ENCODE results near the gene ADAMTS20. TPM values are rescaled to one million over a fixed set of nuclear protein-coding genes. Genes with fewer than 3 reads are reported as not detected.
"Not testable (repeated sequence)": the region's sequence is repeated elsewhere in the genome, so short reads cannot be mapped to it uniquely, and the experiment has no call there.

The ADAMTS20 gene, protein sequence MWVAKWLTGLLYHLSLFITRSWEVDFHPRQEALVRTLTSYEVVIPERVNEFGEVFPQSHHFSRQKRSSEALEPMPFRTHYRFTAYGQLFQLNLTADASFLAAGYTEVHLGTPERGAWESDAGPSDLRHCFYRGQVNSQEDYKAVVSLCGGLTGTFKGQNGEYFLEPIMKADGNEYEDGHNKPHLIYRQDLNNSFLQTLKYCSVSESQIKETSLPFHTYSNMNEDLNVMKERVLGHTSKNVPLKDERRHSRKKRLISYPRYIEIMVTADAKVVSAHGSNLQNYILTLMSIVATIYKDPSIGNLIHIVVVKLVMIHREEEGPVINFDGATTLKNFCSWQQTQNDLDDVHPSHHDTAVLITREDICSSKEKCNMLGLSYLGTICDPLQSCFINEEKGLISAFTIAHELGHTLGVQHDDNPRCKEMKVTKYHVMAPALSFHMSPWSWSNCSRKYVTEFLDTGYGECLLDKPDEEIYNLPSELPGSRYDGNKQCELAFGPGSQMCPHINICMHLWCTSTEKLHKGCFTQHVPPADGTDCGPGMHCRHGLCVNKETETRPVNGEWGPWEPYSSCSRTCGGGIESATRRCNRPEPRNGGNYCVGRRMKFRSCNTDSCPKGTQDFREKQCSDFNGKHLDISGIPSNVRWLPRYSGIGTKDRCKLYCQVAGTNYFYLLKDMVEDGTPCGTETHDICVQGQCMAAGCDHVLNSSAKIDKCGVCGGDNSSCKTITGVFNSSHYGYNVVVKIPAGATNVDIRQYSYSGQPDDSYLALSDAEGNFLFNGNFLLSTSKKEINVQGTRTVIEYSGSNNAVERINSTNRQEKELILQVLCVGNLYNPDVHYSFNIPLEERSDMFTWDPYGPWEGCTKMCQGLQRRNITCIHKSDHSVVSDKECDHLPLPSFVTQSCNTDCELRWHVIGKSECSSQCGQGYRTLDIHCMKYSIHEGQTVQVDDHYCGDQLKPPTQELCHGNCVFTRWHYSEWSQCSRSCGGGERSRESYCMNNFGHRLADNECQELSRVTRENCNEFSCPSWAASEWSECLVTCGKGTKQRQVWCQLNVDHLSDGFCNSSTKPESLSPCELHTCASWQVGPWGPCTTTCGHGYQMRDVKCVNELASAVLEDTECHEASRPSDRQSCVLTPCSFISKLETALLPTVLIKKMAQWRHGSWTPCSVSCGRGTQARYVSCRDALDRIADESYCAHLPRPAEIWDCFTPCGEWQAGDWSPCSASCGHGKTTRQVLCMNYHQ (N-terminal part only)
- polyA plus RNA-seq (2014; cell fraction: cytosol; rRNA removed) = 5.6 and 5.7 TPM in 2 replicates
- 13.6 and 17.2 TPM in 2 replicates for polyA plus RNA-seq (2014; cell fraction: nucleus; rRNA removed)

DNA sequence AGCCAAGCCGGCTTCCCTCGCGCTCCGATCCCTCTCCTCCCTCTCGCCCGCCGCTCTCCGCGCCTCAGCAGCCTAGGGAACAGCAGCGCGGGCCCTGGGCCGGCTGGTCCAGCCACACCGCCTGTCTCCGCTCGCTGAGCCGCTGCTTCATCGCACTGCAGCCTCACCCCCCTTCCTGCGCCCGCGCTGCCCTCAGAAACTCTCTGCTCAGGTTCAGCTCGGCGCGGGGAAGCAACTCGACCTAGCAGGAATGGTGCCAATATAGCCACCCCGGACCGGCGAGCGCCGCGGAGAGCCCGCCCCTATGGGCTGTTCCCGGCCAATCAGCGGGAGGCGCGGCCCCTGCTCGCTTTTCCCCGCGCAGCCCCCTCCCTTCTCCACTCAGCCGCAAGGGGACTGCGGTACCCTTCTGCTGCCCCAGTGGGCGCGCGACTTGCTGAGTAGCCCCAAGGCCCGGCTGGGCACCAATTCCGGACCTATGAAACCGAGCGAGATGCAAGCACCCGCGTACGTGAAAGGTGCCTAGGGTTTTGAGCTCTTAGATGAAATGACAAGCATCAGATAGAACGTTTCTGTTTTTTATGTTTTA, at the start of gene ADAMTS20:
Gene ADAMTS20 (minus strand): TSS at position 233 of the 589 bp plus-strand sequence. CDS start 282 bp downstream, outside the sequence.
- peak; percentile 89 for DNase-seq (ENCODE audit: low spot score)

DNA sequence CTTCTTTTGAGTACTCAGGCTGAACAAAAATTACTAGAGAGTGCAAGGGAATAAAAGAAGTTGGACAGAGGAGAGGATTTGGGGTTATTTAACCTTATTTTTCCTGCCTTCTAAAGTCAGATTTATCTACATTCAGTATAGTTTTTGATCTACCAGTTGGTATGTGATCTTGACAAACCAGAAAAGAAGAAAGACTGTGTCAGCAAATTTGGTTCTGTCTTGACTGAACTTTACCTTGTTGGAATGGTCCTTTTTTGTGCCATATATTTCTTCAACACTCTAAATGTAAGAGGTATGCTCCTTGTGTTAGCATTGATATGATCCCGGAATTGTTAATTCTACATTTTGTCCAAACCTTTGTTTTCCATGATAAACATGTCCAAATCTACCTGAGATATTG, 47.7 kb upstream of the ADAMTS20 start:
- no peak for DNase-seq (ENCODE audit: low spot score)

DNA sequence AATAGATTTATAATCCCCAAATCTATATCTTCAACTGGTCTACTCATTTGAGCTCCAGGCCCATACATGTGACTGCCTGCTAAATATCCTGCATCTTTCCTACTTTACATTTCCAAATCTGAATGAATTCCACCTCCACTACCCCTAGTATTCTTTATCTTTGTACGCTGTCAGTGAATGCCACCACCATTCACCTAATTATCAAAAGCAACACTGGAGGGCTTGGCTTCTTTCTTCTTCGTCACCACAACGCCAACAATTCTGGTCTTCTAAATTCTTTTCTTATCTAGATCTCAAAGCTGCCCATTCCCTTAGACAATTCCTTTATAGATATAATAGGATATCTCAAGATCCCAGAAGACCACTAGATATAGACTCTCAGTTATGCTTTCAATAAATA, 47.1 kb upstream of the ADAMTS20 start:
- no peak for DNase-seq (ENCODE audit: low spot score)

- no peak for DNase-seq (ENCODE audit: low spot score)
Measured at GRCh38 chr12:43590307-43590706, 38.3 kb upstream of the ADAMTS20 start.

GRCh38 chr12:43586646-43587245, 34.7 kb upstream of the ADAMTS20 start:
- no peak for DNase-seq (ENCODE audit: low spot score)

GRCh38 chr12:43585676-43586075, 33.7 kb upstream of the ADAMTS20 start:
- DNase-seq (ENCODE audit: low spot score) = no peak

DNA sequence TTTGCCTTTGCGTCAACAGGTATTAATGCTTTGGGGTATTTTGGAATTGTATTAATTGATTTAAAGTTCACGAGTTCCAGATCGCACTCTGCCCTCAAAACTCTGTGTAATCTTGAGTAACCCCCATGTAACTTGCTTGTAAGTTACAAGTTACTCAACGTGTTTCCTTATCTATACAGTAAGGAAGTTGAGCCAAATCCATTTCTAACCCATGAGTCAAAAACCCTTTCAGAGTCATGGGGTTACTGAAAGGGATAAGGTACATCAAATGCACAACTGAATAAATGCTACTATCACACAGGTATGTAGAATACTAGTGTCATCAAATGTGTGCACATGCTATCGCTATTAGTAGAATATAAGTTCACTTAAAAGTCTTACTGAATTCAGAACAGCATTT, 28.6 kb upstream of the ADAMTS20 start:
- DNase-seq (ENCODE audit: low spot score) = no peak

GRCh38 chr12:43579206-43579605, 27.2 kb upstream of the ADAMTS20 start:
- DNase-seq (ENCODE audit: low spot score) = no peak

DNA sequence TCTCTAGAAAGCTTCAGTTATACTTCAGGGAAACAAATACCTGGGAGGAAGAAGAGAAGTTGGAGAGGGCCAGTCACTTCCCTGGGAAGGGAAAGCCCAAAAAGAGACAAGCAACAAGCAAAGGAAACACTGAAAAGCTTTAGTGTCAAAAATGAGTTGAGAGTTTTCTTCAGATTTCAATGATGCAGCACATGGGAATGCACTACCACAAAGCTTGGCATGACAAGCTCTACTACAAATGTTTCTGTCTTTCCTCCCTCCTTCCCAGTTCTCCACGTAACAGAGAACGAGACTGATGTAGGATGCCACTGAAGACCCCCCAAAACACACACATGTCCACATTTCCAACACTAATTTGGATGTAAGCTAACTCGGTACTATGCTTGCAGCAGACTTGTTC, 26.8 kb upstream of the ADAMTS20 start:
- no peak for DNase-seq (ENCODE audit: low spot score)

DNA sequence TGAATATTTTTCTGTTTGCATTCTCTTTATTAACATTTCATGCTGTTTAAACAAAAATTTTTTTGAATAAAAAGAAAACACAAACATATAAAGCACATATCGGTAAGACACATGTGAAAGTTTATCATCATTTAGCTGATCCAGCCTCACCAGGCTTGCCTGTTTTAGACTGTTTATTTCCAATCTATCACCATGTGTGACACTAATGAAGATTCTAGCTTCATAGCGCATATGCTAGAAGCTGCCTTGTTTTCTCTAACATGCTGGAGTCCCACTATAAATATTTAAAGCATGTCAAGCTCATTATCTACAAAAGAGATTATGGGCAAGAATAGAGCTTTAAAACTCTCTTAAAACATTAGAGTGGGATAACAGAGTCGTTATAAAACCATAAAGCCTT, 25.4 kb upstream of the ADAMTS20 start:
- no peak for DNase-seq (ENCODE audit: low spot score)

DNA sequence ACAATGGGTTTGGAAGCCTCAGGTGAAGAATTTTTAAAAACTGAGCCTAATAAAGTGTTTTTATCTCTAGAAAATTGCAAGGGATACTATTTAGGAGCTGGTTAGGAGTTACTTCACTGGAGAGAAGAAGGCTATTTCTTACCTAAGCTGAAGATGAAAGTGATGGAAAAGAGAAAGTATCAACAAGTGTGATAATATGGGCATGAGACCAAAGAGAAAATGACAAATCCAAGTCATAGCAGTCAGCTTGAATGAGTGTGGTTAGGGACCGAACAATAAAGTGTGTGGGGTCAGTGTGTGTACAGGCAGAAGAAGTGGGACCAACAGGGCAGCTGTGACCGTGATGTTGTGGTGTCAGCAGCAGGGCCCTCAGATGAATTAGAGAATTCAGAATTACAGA, 24.2 kb upstream of the ADAMTS20 start:
- no peak for DNase-seq (ENCODE audit: low spot score)

DNA sequence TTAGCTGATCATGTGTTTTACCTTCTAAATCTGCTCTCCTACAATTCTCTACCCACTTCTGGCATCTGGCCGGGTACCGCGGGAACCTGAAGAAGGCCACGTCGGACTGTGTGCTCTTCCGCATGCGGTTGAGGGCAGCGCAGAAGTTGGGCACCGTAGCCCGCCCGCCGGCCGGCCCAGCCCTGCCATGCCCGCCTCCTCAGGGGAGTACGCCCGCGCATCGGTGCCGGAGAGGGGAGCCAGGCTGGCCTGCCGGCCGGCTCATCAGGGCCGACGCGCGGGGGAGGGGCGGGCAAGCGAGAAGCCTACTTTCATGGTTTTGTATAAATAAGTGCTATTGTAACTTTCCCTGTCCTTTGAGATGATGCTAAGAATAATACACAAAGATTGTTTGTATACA, 19.9 kb upstream of the ADAMTS20 start:
- DNase-seq (ENCODE audit: low spot score) = no peak

DNA sequence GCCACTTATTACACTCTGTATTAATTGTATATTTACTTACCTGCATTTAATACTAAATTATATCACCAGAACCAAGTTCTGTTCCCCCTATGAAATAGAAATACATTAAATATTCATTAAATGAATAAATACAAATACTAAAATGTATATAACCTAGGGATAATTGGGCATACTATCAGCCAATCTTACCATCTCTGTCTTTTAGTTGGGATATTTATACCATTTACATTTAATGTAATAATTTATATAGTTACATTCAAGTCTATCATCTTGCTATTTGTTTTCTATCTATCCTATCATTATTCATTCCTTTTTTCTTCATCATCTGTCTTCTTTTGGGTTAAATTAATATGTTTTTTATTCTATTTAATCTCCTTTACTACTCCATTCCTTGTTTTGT, 4.1 kb upstream of the ADAMTS20 start:
- no peak for DNase-seq (ENCODE audit: low spot score)

DNA sequence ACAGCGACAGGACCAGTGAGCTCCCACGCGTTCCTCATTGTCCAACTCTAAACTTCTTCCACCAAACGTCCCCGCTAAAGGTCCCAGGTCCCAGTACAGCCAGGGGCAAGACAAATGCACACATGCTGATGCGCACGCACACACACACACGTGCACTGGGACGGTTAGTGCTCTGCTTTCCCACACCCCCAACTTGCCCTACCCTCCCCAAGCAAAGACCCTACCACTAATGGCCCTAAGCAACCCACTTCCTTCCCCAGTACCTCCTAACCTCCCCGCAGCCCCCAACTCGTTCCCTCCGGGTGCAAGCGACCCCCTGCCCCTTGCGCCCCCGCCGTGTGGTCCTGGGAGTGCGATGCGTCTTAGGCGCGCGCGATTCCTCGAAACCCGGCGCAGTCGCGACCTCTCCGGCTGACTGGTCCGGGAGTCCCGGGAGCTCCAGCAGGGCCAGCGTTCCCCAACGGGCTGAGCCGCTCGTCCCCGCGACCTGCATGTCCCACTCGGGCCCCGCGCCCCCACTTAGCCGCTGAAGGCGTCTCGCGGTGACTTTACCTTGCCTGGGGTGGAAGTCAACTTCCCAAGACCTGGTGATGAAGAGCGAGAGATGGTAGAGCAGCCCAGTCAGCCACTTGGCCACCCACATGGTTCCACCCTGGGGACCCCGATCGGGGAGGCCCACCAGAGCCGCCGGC, 578 bp downstream of the ADAMTS20 start:
- peak; percentile 57 for DNase-seq (ENCODE audit: low spot score)

DNA sequence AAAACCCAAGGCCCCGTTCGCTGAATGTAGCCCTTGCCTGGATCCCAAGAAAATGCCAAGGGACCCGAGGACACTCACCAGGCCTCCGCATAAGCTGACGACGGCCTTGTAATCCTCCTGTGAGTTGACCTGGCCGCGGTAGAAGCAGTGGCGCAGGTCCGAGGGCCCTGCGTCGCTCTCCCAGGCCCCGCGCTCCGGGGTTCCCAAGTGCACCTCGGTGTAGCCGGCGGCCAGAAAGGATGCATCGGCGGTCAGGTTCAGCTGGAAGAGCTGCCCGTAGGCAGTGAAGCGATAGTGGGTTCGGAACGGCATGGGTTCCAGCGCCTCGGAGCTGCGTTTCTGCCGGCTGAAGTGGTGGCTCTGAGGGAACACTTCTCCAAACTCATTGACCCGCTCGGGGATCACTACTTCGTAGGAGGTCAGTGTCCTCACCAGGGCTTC, 1.2 kb downstream of the ADAMTS20 start:
- peak; percentile 49 for DNase-seq (ENCODE audit: low spot score)

- DNase-seq (ENCODE audit: low spot score) = no peak
Measured at GRCh38 chr12:43544703-43545102, 7.3 kb downstream of the ADAMTS20 start.

DNA sequence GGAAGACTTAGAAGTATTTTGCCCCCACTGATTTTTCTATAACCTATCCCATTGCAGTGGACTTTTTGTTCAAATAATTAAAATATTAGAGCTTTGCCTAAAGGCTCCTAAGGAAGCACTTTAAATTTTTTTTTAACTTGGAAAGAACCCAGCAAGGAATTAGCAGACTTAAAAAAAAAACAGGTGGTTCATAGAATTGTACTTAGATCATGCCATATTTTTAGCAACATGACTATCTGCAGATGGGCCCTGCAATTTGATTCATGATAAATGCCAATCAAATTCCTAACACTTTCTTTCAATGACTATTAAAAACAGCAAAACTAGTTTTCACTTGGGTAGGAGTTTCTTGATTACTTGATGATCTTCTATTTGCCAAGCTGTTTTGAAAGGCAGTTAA, 11.5 kb downstream of the ADAMTS20 start:
- DNase-seq (ENCODE audit: low spot score) = no peak

DNA sequence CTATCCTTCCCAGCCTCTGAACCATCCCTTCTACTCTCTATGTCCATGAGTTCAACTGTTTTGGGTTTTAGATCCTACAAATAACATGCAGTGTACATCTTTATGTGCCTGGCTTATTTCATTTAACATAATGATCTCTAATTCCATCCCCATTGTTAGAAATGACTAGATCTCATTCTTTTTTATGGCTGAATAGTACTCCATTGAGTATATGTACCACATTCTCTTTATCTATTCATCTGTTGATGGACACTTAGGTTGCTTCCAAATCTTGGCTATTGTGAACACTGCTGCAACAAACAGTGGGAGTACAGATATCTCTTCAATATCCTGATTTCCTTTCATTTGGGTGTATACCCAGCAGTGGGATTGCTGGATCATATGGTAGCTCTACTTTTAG, 14.3 kb downstream of the ADAMTS20 start:
- not testable (repeated sequence) for DNase-seq (ENCODE audit: low spot score)

DNA sequence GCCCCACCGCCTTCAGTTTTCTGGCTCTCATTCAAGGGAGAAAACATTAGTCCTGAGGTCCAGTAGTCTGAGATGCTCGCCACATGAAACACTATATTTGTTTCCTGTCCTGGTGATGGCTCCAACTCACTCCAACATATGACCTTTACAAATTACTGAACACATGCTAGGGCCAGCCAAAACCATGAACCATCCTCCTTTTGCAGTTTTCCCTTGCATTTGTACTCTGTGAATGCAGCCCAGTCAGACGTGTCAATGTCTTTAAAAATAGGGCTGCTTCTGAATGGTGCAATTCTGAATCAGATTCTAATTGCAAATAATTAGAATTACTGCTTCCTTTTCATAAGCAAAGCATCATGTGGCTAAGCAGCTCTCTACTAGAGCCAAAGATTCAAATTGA, 36.0 kb downstream of the ADAMTS20 start:
- DNase-seq (ENCODE audit: low spot score) = no peak

DNA sequence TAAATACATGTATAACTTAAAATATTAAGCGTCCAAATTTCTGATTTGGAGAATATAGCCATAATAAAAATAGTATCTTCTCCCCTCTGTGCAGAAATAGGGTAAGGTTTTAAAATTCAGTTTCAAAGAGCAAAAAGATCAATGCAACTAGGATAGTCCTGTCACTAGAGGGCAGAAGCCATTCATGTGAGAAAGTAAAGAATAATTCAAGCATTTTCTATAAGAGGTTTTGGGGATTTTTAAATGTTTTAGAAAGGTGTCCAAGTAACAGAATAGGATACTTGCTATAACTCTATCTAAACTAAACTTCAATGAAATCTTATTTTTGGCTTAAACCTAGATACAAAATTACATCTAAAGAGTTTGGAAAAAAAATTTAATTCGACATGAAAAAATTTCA, 50.3 kb downstream of the ADAMTS20 start:
- DNase-seq (ENCODE audit: low spot score) = peak; percentile 9
